NCI-H2107 treated with DMSO at 0.1 percent for 48 hours (cell line): ENCODE data around the gene BNIP2.
"Not testable (repeated sequence)": the region's sequence is repeated elsewhere in the genome, so short reads cannot be mapped to it uniquely, and the experiment has no call there.

Source experiments
- DNase-seq: peaks from one replicate; lab custom pipeline; 2025; ENCODE audit not compliant: unreplicated experiment; lab: John Stamatoyannopoulos, UW

Gene BNIP2

DNA sequence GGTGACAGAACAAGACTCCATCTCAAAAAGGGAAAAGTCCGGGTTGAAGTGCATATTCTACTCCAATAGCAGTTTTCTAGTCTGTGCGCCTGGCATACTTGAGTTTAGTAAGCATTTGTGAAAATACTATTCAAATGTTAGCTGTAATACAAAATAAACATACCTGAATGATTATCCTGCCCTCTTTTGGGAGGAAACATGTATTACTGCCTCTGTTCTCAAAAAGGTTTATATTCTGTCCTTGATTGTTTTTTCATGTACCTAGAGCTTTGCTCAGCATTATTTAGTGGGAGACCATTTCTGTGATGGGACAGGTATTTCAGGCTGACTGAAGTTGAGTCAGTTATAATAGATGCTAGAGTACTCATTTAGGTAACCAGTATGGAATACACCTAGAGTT, 51.6 kb downstream of the BNIP2 start:
- not testable (repeated sequence) for DNase-seq

DNA sequence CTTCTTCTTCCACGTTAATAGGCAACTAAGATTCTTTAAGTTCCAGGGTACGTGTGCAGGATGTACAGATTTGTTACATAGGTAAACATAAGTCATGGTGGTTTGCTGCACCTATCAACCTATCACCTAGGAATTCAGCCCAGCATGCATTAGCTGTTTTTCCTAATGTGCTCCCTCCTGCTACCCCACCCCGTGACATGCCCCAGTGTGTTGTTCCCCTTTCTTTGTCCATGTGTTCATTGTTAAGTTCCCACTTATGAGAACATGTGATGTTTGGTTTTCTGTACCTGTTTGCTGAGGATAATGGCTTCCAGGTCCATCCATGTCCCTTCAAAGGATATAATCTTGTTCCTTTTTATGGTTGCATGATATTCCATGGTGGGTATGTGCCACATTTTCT, 52.9 kb downstream of the BNIP2 start:
- DNase-seq = no peak

DNA sequence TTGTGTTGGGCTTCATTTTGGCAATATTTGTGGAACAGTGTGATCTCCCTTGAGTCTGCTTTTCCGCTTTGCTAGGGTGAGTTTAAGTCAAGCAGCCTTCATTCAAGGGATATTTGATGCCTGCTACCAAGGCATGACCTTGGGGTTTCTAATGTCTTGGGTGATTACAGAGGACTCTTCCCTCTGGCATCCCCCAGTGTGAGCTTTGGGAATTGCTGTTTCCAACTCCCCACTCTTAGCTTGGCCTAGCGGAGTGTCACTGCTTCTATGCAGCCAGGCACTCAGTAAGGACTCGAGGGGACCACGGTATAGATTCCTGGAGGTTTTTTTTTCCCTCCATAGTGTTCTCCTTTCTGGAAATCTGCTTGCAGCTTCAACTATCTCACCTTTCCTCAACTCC, 56.4 kb downstream of the BNIP2 start:
- no peak for DNase-seq

DNA sequence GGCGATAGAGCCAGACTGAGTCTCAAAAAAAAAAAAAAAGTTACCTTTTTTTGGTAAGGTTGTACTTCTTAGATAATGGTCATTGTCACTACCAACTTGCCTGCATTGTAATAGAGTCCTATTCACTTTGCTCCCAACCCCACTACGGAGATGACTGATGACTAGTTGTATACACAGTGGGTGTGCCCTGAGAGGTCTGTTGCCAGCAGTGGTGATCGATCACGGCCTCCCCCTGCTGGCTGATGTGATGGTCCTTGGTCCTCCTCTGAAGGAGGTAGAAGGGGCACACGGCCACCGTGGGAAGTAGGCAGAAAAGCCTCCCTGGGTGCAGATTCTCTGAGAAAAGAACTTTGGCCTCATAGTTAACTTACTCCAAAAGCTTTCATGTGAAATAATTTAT, 66.8 kb downstream of the BNIP2 start:
- no peak for DNase-seq

DNA sequence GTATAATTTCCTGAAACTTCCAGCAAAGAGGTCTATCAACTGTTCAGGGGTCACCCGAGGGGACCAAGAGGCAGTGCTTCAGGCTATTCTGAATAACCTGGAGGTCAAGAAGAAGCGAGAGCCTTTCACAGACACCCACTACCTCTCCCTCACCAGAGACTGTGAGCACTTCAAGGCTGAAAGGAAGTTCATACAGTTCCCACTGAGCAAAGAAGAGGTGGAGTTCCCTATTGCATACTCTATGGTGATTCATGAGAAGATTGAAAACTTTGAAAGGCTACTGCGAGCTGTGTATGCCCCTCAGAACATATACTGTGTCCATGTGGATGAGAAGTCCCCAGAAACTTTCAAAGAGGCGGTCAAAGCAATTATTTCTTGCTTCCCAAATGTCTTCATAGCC, 70.7 kb downstream of the BNIP2 start:
- no peak for DNase-seq

DNA sequence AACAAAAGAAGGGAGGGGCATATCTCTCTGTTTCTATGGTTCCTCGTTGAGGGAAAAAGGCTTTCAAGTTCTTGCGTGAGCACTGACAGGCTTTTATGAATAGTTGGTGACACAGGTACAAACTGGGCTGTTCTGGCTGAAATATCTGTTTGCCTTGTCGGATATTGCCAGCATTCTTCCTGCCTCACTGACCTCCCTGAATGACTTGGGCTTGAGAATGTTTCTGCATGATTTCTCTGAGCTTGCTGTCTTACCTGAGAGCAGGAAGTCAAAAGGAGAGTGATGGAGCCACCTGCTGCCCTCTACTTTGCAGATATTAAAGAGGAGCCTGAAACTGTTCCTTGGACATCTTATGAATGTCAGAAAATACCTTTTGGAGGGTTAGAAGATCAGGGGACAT, 72.7 kb downstream of the BNIP2 start:
- DNase-seq = peak; percentile 28

DNA sequence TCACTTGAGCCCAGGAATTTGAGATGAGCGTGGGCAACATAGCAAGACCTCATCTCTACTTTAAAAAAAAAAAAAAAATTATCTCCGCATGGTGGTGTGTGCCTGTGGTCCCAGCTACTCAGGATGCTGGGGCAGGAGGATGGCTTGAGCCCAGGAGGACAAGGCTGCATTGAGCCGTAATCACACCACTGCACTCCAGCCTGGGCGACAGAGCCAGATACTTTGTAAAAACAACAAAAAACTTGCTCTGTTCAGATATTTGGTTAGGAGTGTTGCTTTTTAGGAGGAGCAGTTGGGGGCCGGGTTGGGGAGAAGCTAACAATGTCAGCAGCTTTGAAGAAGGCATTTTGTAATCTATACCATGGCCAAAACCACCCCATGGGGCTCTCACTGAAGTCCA, 73.5 kb downstream of the BNIP2 start:
- DNase-seq = no peak

DNA sequence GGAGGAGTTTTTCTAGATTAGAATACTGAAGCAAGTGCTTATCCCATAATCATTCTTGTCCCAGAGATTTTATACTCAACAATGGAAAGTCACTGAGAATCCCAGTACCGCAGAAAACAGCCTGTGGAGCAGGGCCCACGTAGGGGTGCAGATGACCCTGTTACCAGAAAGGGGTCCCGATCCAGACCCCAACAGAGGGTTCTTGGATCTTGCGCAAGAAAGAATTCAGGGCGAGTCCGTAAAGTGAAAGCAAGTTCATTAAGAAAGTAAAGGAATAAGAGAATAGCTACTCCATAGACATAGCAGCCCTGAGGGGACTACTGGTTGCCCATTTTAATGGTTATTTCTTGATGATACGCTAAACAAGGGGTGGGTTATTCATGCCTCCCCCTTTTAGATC, 75.0 kb downstream of the BNIP2 start:
- DNase-seq = no peak

DNA sequence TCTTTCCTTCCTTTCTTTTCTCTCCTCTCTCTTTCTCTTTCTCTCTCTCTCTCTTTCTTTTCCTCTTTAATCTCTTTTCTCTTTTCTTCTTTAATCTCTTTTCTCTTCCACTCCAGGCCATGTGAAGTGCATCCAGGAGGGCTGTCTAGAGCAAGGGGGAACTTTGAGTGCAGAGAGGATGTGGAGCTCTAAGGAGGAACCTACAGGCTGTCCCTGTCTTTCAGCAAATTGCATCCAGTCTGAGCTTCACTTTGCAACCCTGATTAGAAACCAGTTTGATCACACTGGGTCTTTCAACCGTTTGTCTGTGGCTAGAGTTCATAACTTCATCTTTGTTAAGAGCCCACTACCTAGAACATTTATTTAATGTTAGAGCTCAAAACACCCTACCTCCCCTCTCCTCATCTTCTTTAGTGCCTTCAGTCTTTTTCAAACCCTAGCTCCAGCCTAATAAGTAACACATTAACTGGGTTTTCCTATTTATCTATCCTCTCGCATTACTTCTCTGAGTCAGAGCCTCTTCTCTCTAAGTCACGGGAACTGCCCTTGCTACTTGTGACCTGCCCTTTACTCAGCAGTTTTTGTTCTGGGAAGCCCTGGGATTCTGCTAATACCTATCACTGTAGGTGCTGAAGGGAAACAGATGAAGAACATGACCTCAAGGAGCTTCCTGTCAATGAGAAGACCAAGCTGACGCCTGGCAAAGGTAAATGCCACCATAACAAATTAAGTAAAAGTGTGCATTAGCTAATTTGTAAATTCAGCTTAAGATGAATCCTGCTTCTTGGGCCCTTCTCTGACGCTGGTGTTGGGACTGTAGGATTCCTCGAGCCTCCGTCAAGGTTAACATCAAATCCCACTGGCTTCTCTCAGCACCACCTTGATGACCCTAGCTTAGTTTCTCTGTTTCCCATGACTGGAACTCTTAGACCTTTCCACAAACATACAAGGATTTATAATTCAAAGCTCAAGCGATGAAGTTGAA, 77.6 kb downstream of the BNIP2 start, which contains the start of gene GCNT3:
GCNT3 (plus strand) TSS at position 508 of the 985 bp plus-strand sequence. CDS start 6,456 bp downstream, outside the sequence.
- no peak for DNase-seq

DNA sequence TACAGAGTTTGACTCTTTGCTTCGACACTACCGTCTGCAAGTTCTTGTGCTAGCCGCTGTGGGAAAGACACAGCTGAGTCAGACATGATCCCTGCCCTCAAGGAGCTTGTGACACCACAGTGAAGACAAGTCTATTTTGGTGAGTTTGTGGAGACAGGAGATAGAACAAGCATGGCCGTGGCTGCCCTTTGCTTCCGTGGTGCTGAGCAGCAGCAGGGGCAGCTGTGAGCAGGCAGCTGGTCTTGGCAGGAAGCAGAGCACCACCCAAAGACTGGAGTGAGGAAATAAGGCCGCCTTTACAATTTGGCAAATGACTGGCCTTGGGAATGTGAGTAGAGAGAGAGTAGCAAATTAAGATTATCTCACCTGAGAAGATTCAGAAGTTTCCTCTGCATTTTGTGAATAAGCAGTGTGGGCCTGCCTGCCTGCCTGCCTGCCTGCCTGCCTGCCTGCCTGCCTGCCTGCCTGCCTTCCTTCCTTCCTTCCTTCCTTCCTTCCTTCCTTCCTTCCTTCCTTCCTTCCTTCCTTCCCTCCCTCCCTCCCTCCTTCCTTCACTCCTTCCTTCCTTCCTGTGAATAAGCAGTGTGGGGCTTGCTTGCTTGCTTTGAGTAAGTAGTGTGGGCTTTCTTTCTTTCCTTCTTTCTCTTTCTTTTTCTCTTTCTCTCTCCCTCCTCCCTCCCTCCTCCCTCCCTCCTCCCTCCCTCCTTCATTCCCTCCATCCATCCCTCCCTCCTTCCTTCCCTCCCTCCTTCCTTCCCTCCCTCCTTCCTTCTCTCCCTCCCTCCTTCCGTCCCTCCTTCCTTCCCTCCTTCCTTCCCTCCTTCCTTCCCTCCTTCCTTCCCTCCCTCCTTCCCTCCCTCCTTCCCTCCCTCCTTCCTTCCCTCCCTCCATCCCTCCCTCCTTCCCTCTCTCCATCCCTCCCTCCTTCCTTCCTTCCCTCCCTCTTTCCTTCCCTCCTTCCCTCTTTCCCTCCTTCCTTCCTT, 79.1 kb downstream of the BNIP2 start:
- DNase-seq = no peak
